ENCODE results near the gene ANAPC4. TPM values are rescaled to one million over a fixed set of nuclear protein-coding genes. Genes with fewer than 3 reads are reported as not detected.

The ANAPC4 gene
- total and polyA plus RNA-seq, 2 of the 4 experiments (the other 2 are of a cell fraction) = 12.4 to 18.3 TPM

DNA sequence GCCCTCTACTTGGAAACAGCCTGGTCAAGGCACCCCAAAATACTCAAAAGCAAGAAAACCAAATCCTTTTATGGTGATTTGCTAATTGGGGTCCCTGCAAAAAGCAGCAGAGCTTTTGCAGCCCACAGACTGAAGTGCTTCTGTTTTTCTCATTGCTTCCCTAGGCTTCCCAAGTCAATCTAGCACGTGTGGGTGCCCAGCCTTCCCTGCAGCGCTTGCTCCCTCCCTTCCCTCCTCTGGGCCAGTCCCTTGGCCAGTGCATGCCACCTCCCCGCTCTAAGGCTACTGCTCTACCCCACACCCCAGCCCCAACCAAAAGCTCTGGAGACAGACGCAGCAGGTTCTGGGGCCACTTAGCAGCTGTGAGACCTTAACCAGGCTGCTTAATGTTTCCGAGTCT lies 53.6 kb downstream of the ANAPC4 start:
- TF ChIP-seq NFE2L2 (IDR thresholded peaks at IDR 0.05; ENCODE audit: low read depth, low read length) (no peak), FOS (IDR thresholded peaks at IDR 0.05; ENCODE audit: low read depth, low read length) (no peak)
- Histone ChIP-seq H4K91ac (ENCODE audit: insufficient read depth, low read depth, low read length) (no peak overlapping the region), H2AK5ac (ENCODE audit: low read depth, low read length) (no peak overlapping the region), H2BK15ac (ENCODE audit: low read depth, low read length) (no peak overlapping the region), H3K56ac (ENCODE audit: extremely low read depth, insufficient read depth, low read length) (no peak overlapping the region), H4K8ac (ENCODE audit: low read depth in 2 of 2, low read length in 2 of 2) (no peak overlapping the region), H2BK5ac (ENCODE audit: low read depth, low read length, poor library complexity, severe bottlenecking) (no peak overlapping the region), H4K5ac (ENCODE audit: low read depth, low read length) (no peak overlapping the region), H3K4me3 (ENCODE audit: insufficient read depth, low read depth, low read length) (no peak overlapping the region), H3K4ac (ENCODE audit: low read depth, low read length) (no peak overlapping the region), H3K14ac (replicated peaks; ENCODE audit: low read depth, low read length) (no peak overlapping the region), H3K4me2 (ENCODE audit: low read depth, low read length) (no peak overlapping the region), H2AK9ac (replicated peaks; ENCODE audit: low read depth, low read length, poor library complexity) (no peak overlapping the region), H3K4me1 (ENCODE audit: control insufficient read depth, insufficient read depth, low read length) (no peaks in the 10 kb centered on the region), H3K23ac (ENCODE audit: low read depth, low read length) (no peak overlapping the region), H3K79me1 (ENCODE audit: low read depth in 1 of 2, low read length in 2 of 2) (no peaks in the 10 kb centered on the region), H3K18ac (ENCODE audit: low read depth, low read length) (no peak overlapping the region), H3K36me3 (ENCODE audit: control insufficient read depth, insufficient read depth, low read length) (no peaks in the 10 kb centered on the region), H3K27ac (ENCODE audit: insufficient read depth, low read length) (no peak overlapping the region), H3K9me3 (ENCODE audit: control insufficient read depth, insufficient read depth, low read length) (no peaks in the 10 kb centered on the region), H2AFZ (replicated peaks; ENCODE audit: low read length, poor library complexity) (no peak overlapping the region), H2BK120ac (ENCODE audit: low read depth, low read length) (no peak overlapping the region), H3K9ac (ENCODE audit: low read depth, low read length) (no peak overlapping the region), H2BK20ac (ENCODE audit: low read depth, low read length) (no peak overlapping the region), H4K20me1 (ENCODE audit: insufficient read depth, low read length) (no peaks in the 10 kb centered on the region), H3K9me1 (ENCODE audit: insufficient read depth, low read length) (no peaks in the 10 kb centered on the region), H3K27me3 (ENCODE audit: control insufficient read depth, insufficient read depth, low read length) (no peaks in the 10 kb centered on the region; the same call in 1 of the 2 replicates)
- ATAC-seq (ENCODE audit: low read depth) = no peak
- in situ Hi-C loops (cut with MboI; ENCODE audit: low sequenced_read_pairs) (no loop called here), intact Hi-C loops (cut with micrococcal nuclease) (no loop called here), dilution Hi-C loops (cut with HindIII; ENCODE audit: low sequenced_read_pairs, unreplicated experiment) (no loop called here)
- BruUV-seq (replicated peaks) = no TSS peak
- no peak for DNase-seq
- 61% methylated on average over 3 of the region's 5 CpGs; no CpG with 5 or more reads in 1 of the 2 experiments for WGBS, 2 experiments (ENCODE audit: extremely low coverage in 2 of 2, insufficient read length in 1 of 2)
- CTCF ChIA-PET = no interaction called here
- POLR2A ChIA-PET (ENCODE audit: unreplicated experiment) = no interaction called here
